Brain microvascular endothelial cell (primary cell): ENCODE results near the gene TEX26.

Experiments
- DNase-seq: peaks from one replicate; pipeline ENCODE4 v3.0.0-alpha.2; 2020
- H3K27ac ChIP-seq: fragments of 250-450 bp; sonication (Bioruptor Pico); 2 replicates; pipeline ENCODE4 v1.5.1; 2020; ENCODE audit warnings: mild to moderate bottlenecking, moderate library complexity
- H3K27me3 ChIP-seq: fragments of 250-450 bp; sonication (Bioruptor Pico); replicated peaks from 2 replicates; pipeline ENCODE4 v1.5.1; 2020; ENCODE audit warnings: mild to moderate bottlenecking
- H3K36me3 ChIP-seq: fragments of 250-450 bp; sonication (Bioruptor Pico); replicated peaks from 2 replicates; pipeline ENCODE4 v1.5.1; 2020; ENCODE audit warnings: mild to moderate bottlenecking
- H3K4me3 ChIP-seq: 2 replicates; pipeline ENCODE4 v1.5.1; 2011; ENCODE audit warnings: low read depth, mild to moderate bottlenecking, control low read depth, low read length, moderate library complexity
- CTCF ChIP-seq: IDR thresholded peaks from 2 replicates; pipeline ENCODE4 v1.5.1; 2011; ENCODE audit warnings: low read depth, mild to moderate bottlenecking, moderate library complexity, low read length, control low read depth, inconsistent platforms; ENCODE audit errors: missing control alignments
- in situ Hi-C: cut with HindIII; loops from 2 replicates; pipeline ENCODE4 v1.10.0; 2017; ENCODE audit warnings: low sequenced_read_pairs, low pct_ligation_motif_present

Gene TEX26

GRCh38 chr13:30957258-30957943 is 24.9 kb downstream of the TEX26 start:
- Histone ChIP-seq H3K36me3 (no peaks in the 10 kb centered on the region), H3K27ac (no peak overlapping the region), H3K4me3 (no peak overlapping the region), H3K27me3 (no peaks in the 10 kb centered on the region)
- no peak for DNase-seq
- in situ Hi-C loops = no loop called here
- no peak for TF ChIP-seq CTCF

GRCh38 chr13:30959678-30960077 is 27.2 kb downstream of the TEX26 start:
- Histone ChIP-seq H3K27me3 (no peaks in the 10 kb centered on the region), H3K27ac (no peak overlapping the region), H3K36me3 (no peaks in the 10 kb centered on the region), H3K4me3 (no peak overlapping the region)
- DNase-seq = no peak
- TF ChIP-seq CTCF = no peak
- in situ Hi-C loops = no loop called here

- Histone ChIP-seq H3K4me3 (no peak overlapping the region), H3K27ac (no peak overlapping the region), H3K36me3 (no peaks in the 10 kb centered on the region), H3K27me3 (no peaks in the 10 kb centered on the region)
- no peak for TF ChIP-seq CTCF
- in situ Hi-C loops = no loop called here
- DNase-seq = peak; percentile 32
Observed at GRCh38 chr13:30963791-30964190, 31.3 kb downstream of the TEX26 start.

- Histone ChIP-seq H3K27me3 (no peaks in the 10 kb centered on the region), H3K36me3 (no peaks in the 10 kb centered on the region), H3K27ac (no peak overlapping the region), H3K4me3 (no peak overlapping the region)
- no peak for DNase-seq
- TF ChIP-seq CTCF = no peak
- in situ Hi-C loops = no loop called here
Observed at GRCh38 chr13:30965380-30965779, 32.9 kb downstream of the TEX26 start.

- Histone ChIP-seq H3K27me3 (no peaks in the 10 kb centered on the region), H3K4me3 (no peak overlapping the region), H3K27ac (no peak overlapping the region), H3K36me3 (no peaks in the 10 kb centered on the region)
- no peak for TF ChIP-seq CTCF
- no peak for DNase-seq
- in situ Hi-C loops = no loop called here
Observed at GRCh38 chr13:30966101-30966500, 33.6 kb downstream of the TEX26 start.

GRCh38 chr13:30968846-30969245 is 36.4 kb downstream of the TEX26 start:
- TF ChIP-seq CTCF = no peak
- Histone ChIP-seq H3K4me3 (no peak overlapping the region), H3K36me3 (no peaks in the 10 kb centered on the region), H3K27ac (no peak overlapping the region), H3K27me3 (no peaks in the 10 kb centered on the region)
- DNase-seq = no peak
- in situ Hi-C loops = no loop called here
